Keratinocyte (primary cell): ENCODE results near the gene SPECC1L. TPM values are rescaled to one million over a fixed set of nuclear protein-coding genes. Genes with fewer than 3 reads are reported as not detected.
"Not testable (repeated sequence)": the region's sequence is repeated elsewhere in the genome, so short reads cannot be mapped to it uniquely, and the experiment has no call there.

Experiments used
- DNase-seq: peaks from one replicate; pipeline ENCODE4 v3.0.0-alpha.2; 2011; ENCODE audit warnings: low read depth, missing footprints, low spot score
- FAIRE-seq: peaks from 2 replicates; lab custom pipeline; 2011; peaks lifted over from hg19 to GRCh38; lab: Jason Lieb, UNC
- H2AFZ ChIP-seq: 2 replicates; pipeline ENCODE4 v1.6.0; 2012; ENCODE audit warnings: low read length, control low read depth, inconsistent platforms; ENCODE audit not compliant: control insufficient read depth
- H3K27ac ChIP-seq: 2 replicates; pipeline ENCODE4 v1.5.1; 2011; ENCODE audit warnings: low read length; ENCODE audit not compliant: control insufficient read depth, insufficient read depth
- H3K27me3 ChIP-seq: 3 replicates; pipeline ENCODE4 v1.6.0; 2011; ENCODE audit warnings: low read length; ENCODE audit not compliant: control insufficient read depth, insufficient read depth; ENCODE audit errors: extremely low read depth
- H3K36me3 ChIP-seq, 2 experiments: 2 replicates in 1 of 2; 3 replicates in 1 of 2; pipeline ENCODE4 v1.5.1; 2011; ENCODE audit warnings: low read length in 2 of 2, mild to moderate bottlenecking in 1 of 2; ENCODE audit not compliant: control insufficient read depth in 2 of 2, insufficient read depth in 2 of 2; ENCODE audit errors: extremely low read depth in 1 of 2
- H3K4me1 ChIP-seq: 3 replicates; pipeline ENCODE4 v1.5.1; 2011; ENCODE audit warnings: low read length; ENCODE audit not compliant: control insufficient read depth, insufficient read depth; ENCODE audit errors: extremely low read depth
- H3K4me2 ChIP-seq: 3 replicates; pipeline ENCODE4 v1.6.0; 2011; ENCODE audit warnings: low read depth, low read length; ENCODE audit not compliant: control insufficient read depth, insufficient read depth; ENCODE audit errors: extremely low read depth
- H3K4me3 ChIP-seq, 3 experiments: fragments of 200-600 bp in 1 of 3; sonication (generic) in 1 of 3; 2 replicates in 2 of 3; 3 replicates in 1 of 3; pipeline ENCODE4 v1.5.1; 2011 to 2016; ENCODE audit warnings: low read length in 3 of 3, mild to moderate bottlenecking in 3 of 3, control low read depth in 2 of 3, inconsistent platforms in 1 of 3, low read depth in 1 of 3, mixed read lengths in 1 of 3, mixed run types in 1 of 3, moderate library complexity in 1 of 3; ENCODE audit not compliant: control insufficient read depth in 2 of 3, insufficient read depth in 2 of 3; ENCODE audit errors: extremely low read depth in 1 of 3
- H3K79me2 ChIP-seq: 2 replicates; pipeline ENCODE4 v1.6.0; 2012; ENCODE audit warnings: low read length; ENCODE audit not compliant: control insufficient read depth, insufficient read depth
- H3K9ac ChIP-seq: 3 replicates; pipeline ENCODE4 v1.6.0; 2011; ENCODE audit warnings: low read length; ENCODE audit not compliant: control insufficient read depth, insufficient read depth; ENCODE audit errors: extremely low read depth
- H3K9me1 ChIP-seq: 3 replicates; pipeline ENCODE4 v1.6.0; 2011; ENCODE audit warnings: low read length; ENCODE audit not compliant: control insufficient read depth, insufficient read depth; ENCODE audit errors: extremely low read depth
- H3K9me3 ChIP-seq: 2 replicates; pipeline ENCODE4 v1.5.1; 2012; ENCODE audit warnings: low read depth, low read length; ENCODE audit not compliant: control insufficient read depth
- H4K20me1 ChIP-seq: 3 replicates; pipeline ENCODE4 v1.6.0; 2011; ENCODE audit warnings: low read length; ENCODE audit not compliant: control insufficient read depth, insufficient read depth; ENCODE audit errors: extremely low read depth
- CTCF ChIP-seq, 3 experiments: IDR thresholded peaks in 1 of 3; conservative IDR thresholded peaks in 1 of 3; optimal IDR thresholded peaks in 1 of 3; 2 replicates in 2 of 3; 3 replicates in 1 of 3; pipeline versions ENCODE3 to v1.5.1; 2011; ENCODE audit warnings: low read length in 3 of 3, mild to moderate bottlenecking in 3 of 3, moderate library complexity in 2 of 3, control low read depth in 1 of 3, inconsistent platforms in 1 of 3; ENCODE audit not compliant: insufficient read depth in 2 of 3; ENCODE audit errors: extremely low read depth in 1 of 3
- EZH2 ChIP-seq: IDR thresholded peaks from one replicate; pipeline ENCODE4 v1.6.1; 2012; ENCODE audit warnings: inconsistent platforms, mild to moderate bottlenecking, low read length, moderate library complexity
- dilution Hi-C: fragments of 300-500 bp; cut with MboI; formaldehyde crosslinking; loops from one replicate; pipeline ENCODE4 v1.7.0; 2020; ENCODE audit warnings: low sequenced_read_pairs; ENCODE audit not compliant: extremely low pct_ligation_motif_present
- polyA plus RNA-seq, 5 experiments: library from polyadenylated mRNA; depleted of rRNA in 3 of 5; stranded (reverse) in 3 of 5; stranded (forward) in 1 of 5; unstranded in 1 of 5; fragments of >200 nt; gene quantifications; 1 replicate in 1 of 5; 2 replicates in 3 of 5; 3 replicates in 1 of 5; pipeline versions ENCODE4 v1.2.1 to v1.2.3, GENCODE V29; 2011 to 2012; ENCODE audit warnings: missing spikeins in 2 of 5, low read depth in 1 of 5, low replicate concordance in 1 of 5

SPECC1L gene
- polyA plus RNA-seq, 1 donor (not counting 4 experiments of a cell fraction or from before 2014, with no cell fraction given), result 19.3 TPM

GRCh38 chr22:24247011-24247507 is 23.6 kb upstream of the SPECC1L start:
- no peak overlapping the region for H3K9ac ChIP-seq
- TF ChIP-seq EZH2, result no peak
- no peak for TF ChIP-seq CTCF (optimal IDR thresholded peaks at IDR 0.05 in 1 of 3, IDR thresholded peaks at IDR 0.05 in 1 of 3, conservative IDR thresholded peaks at IDR 0.05 in 1 of 3; ENCODE audit: extremely low read depth in 1 of 3, insufficient read depth in 2 of 3, low read length in 3 of 3)
- no peak for FAIRE-seq
- no peaks in the 10 kb centered on the region for H3K79me2 ChIP-seq
- H3K9me1 ChIP-seq, result no peaks in the 10 kb centered on the region
- H3K36me3 ChIP-seq, result no peaks in the 10 kb centered on the region
- no peaks in the 10 kb centered on the region for H4K20me1 ChIP-seq
- H3K4me2 ChIP-seq, result no peak overlapping the region
- no peak overlapping the region for H2AFZ ChIP-seq
- no peak overlapping the region for H3K4me3 ChIP-seq
- H3K9me3 ChIP-seq, result no peaks in the 10 kb centered on the region
- DNase-seq, result no peak
- no peak overlapping the region for H3K27ac ChIP-seq
- peaks cover 5% of the 10 kb centered on the region for H3K4me1 ChIP-seq
- no peaks in the 10 kb centered on the region for H3K27me3 ChIP-seq
- dilution Hi-C loops, result no loop called here

- no peak overlapping the region for H3K4me2 ChIP-seq
- no peak for FAIRE-seq
- dilution Hi-C loops, result no loop called here
These were observed 22.9 kb upstream of the SPECC1L start for GRCh38 chr22:24247564-24248344.

GRCh38 chr22:24248611-24249010 is 22.0 kb upstream of the SPECC1L start:
- H3K27ac ChIP-seq, FAIRE-seq, H3K27me3 ChIP-seq, H3K9ac ChIP-seq, H3K36me3 ChIP-seq, H3K79me2 ChIP-seq, DNase-seq, dilution Hi-C loops, H3K9me3 ChIP-seq, H3K4me2 ChIP-seq, H2AFZ ChIP-seq, H3K4me1 ChIP-seq, H4K20me1 ChIP-seq, H3K9me1 ChIP-seq, H3K4me3 ChIP-seq: not testable (repeated sequence)

More at GRCh38 chr22:24247564-24248344, 22.9 kb upstream of the SPECC1L start:
- H3K79me2 ChIP-seq, result no peaks in the 10 kb centered on the region
- no peak overlapping the region for H3K9ac ChIP-seq
- H2AFZ ChIP-seq, result no peak overlapping the region
- peak; percentile 13 for DNase-seq
- H4K20me1 ChIP-seq, result no peaks in the 10 kb centered on the region
- no peaks in the 10 kb centered on the region for H3K9me1 ChIP-seq
- H3K27me3 ChIP-seq, result no peaks in the 10 kb centered on the region
- H3K27ac ChIP-seq, result no peak overlapping the region
- TF ChIP-seq CTCF (optimal IDR thresholded peaks at IDR 0.05 in 1 of 3, IDR thresholded peaks at IDR 0.05 in 1 of 3, conservative IDR thresholded peaks at IDR 0.05 in 1 of 3; ENCODE audit: extremely low read depth in 1 of 3, insufficient read depth in 2 of 3, low read length in 3 of 3) (peak; percentile 57 to 84 (median 81)), EZH2 (no peak)
- H3K9me3 ChIP-seq, result no peaks in the 10 kb centered on the region
- H3K36me3 ChIP-seq, result no peaks in the 10 kb centered on the region
- H3K4me3 ChIP-seq, result no peak overlapping the region
- peaks cover 5% of the 10 kb centered on the region for H3K4me1 ChIP-seq
